ENCODE results near the gene ZNF277.

The ZNF277 gene

GRCh38 chr7:112205343-112206237, 905 bp upstream of the ZNF277 start (continued):
- TF ChIP-seq, protein P1, sequence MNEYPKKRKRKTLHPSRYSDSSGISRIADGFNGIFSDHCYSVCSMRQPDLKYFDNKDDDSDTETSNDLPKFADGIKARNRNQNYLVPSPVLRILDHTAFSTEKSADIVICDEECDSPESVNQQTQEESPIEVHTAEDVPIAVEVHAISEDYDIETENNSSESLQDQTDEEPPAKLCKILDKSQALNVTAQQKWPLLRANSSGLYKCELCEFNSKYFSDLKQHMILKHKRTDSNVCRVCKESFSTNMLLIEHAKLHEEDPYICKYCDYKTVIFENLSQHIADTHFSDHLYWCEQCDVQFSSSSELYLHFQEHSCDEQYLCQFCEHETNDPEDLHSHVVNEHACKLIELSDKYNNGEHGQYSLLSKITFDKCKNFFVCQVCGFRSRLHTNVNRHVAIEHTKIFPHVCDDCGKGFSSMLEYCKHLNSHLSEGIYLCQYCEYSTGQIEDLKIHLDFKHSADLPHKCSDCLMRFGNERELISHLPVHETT (tag by site-specific recombination; IDR thresholded peaks at IDR 0.05) = no peak
- TF ChIP-seq ZNF785 (tag by site-specific recombination; IDR thresholded peaks at IDR 0.05) (no peak), ZNF560 (tag by site-specific recombination; IDR thresholded peaks at IDR 0.05; ENCODE audit: borderline replicate concordance) (no peak), ZSCAN16 (tag by site-specific recombination; IDR thresholded peaks at IDR 0.05) (0 out of 2 replicates have a peak, but pooled peaks have one; percentile 31), ZNF114 (tag by site-specific recombination; IDR thresholded peaks at IDR 0.05) (no peak), OVOL3 (tag by site-specific recombination; IDR thresholded peaks at IDR 0.05) (no peak), SP3 (tag by site-specific recombination; IDR thresholded peaks at IDR 0.05) (peak; percentile 24; the same call in 1 of the 2 replicates), KLF10 (tag by site-specific recombination; IDR thresholded peaks at IDR 0.05) (no peak), ZNF266 (tag by site-specific recombination; IDR thresholded peaks at IDR 0.05; ENCODE audit: low read depth) (no peak), ZNF350 (tag by site-specific recombination; IDR thresholded peaks at IDR 0.05) (no peak), ZNF501 (tag by site-specific recombination; IDR thresholded peaks at IDR 0.05) (peak; percentile 42; the same call in 1 of the 2 replicates), ZNF704 (tag by site-specific recombination; IDR thresholded peaks at IDR 0.05) (no peak), BCL6B (tag by site-specific recombination; IDR thresholded peaks at IDR 0.05) (no peak), ZBTB48 (tag by site-specific recombination; IDR thresholded peaks at IDR 0.05) (peak; percentile 41; the same call in 1 of the 2 replicates), HOXA7 (CRISPR knock-in tag; IDR thresholded peaks at IDR 0.05; ENCODE audit: borderline replicate concordance) (no peak), ZNF324 (tag by site-specific recombination; IDR thresholded peaks at IDR 0.05) (0 out of 2 replicates have a peak, but pooled peaks have one; percentile 9), ZNF600 (tag by site-specific recombination; IDR thresholded peaks at IDR 0.05) (peak; percentile 53), ZNF561 (tag by site-specific recombination; IDR thresholded peaks at IDR 0.05; ENCODE audit: borderline replicate concordance) (no peak), ZNF580 (tag by site-specific recombination; IDR thresholded peaks at IDR 0.05) (no peak), ZNF701 (tag by site-specific recombination; IDR thresholded peaks at IDR 0.05) (no peak), ZNF221 (tag by site-specific recombination; IDR thresholded peaks at IDR 0.05; ENCODE audit: borderline replicate concordance) (no peak), GLI4 (tag by site-specific recombination; IDR thresholded peaks at IDR 0.05) (no peak; the same call in 1 of the 2 replicates), ZNF664 (tag by site-specific recombination; IDR thresholded peaks at IDR 0.05) (no peak), ZNF549 (tag by site-specific recombination; IDR thresholded peaks at IDR 0.05) (no peak), ZNF2 (tag by site-specific recombination; IDR thresholded peaks at IDR 0.05) (peak; percentile 65; the same call in 1 of the 2 replicates), MZF1 (tag by site-specific recombination; IDR thresholded peaks at IDR 0.05; ENCODE audit: borderline replicate concordance) (no peak; the same call in 1 of the 2 replicates), ZBTB7A (tag by site-specific recombination; IDR thresholded peaks at IDR 0.05; ENCODE audit: low read depth) (no peak), KLF7 (tag by site-specific recombination; IDR thresholded peaks at IDR 0.05; ENCODE audit: borderline replicate concordance) (no peak), ZNF112 (tag by site-specific recombination; IDR thresholded peaks at IDR 0.05) (no peak)
- TF ChIP-seq, protein P2, sequence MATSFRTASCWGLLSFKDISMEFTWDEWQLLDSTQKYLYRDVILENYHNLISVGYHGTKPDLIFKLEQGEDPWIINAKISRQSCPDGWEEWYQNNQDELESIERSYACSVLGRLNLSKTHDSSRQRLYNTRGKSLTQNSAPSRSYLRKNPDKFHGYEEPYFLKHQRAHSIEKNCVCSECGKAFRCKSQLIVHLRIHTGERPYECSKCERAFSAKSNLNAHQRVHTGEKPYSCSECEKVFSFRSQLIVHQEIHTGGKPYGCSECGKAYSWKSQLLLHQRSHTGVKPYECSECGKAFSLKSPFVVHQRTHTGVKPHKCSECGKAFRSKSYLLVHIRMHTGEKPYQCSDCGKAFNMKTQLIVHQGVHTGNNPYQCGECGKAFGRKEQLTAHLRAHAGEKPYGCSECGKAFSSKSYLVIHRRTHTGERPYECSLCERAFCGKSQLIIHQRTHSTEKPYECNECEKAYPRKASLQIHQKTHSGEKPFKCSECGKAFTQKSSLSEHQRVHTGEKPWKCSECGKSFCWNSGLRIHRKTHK (tag by site-specific recombination; IDR thresholded peaks at IDR 0.05) = no peak
- TF ChIP-seq, protein P3, sequence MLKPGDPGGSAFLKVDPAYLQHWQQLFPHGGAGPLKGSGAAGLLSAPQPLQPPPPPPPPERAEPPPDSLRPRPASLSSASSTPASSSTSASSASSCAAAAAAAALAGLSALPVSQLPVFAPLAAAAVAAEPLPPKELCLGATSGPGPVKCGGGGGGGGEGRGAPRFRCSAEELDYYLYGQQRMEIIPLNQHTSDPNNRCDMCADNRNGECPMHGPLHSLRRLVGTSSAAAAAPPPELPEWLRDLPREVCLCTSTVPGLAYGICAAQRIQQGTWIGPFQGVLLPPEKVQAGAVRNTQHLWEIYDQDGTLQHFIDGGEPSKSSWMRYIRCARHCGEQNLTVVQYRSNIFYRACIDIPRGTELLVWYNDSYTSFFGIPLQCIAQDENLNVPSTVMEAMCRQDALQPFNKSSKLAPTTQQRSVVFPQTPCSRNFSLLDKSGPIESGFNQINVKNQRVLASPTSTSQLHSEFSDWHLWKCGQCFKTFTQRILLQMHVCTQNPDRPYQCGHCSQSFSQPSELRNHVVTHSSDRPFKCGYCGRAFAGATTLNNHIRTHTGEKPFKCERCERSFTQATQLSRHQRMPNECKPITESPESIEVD (tag by site-specific recombination; IDR thresholded peaks at IDR 0.05) = peak; percentile 7; the same call in 1 of the 2 replicates
